IMR-90 (cell line): ENCODE data around the gene ADCY9. TPM values are rescaled to one million over a fixed set of nuclear protein-coding genes. Genes with fewer than 3 reads are reported as not detected.

Experiments used
- ATAC-seq: fragments of 200-7000 bp; cut with Tn5 transposase; 2 replicates; pipeline ENCODE4 v1.9.1; 2020; ENCODE audit warnings: low read depth, mild to moderate bottlenecking, moderate library complexity
- BruUV-seq: library from RNA; stranded (reverse); fragments of 400-500 nt; replicated peaks from 2 replicates; lab custom pipeline; 2021; lab: Mats Ljungman, UMichigan
- CTCF ChIA-PET: fragments of 300-600 bp; formaldehyde crosslinking; extraction: SDS; loops from one replicate; lab custom pipeline; 2021; ENCODE audit warnings: antibody characterized with exemption; lab: Yijun Ruan, JAX
- POLR2A ChIA-PET: fragments of 300-600 bp; sonication (Branson Sonifier 250); formaldehyde crosslinking; loops from one replicate; lab custom pipeline; 2022; ENCODE audit warnings: antibody characterized with exemption; ENCODE audit not compliant: unreplicated experiment; lab: Charles Lee
- DNase-seq: peaks from one replicate; pipeline ENCODE4 v3.0.0; 2013
- H2AFZ ChIP-seq: replicated peaks from 2 replicates; pipeline ENCODE3; 2013; ENCODE audit warnings: low read length, mild to moderate bottlenecking; ENCODE audit not compliant: poor library complexity
- H2AK5ac ChIP-seq: 2 replicates; pipeline ENCODE4 v1.6.1; 2013; ENCODE audit warnings: low read depth, low read length, inconsistent platforms
- H2AK9ac ChIP-seq: replicated peaks from 2 replicates; pipeline ENCODE3; 2013; ENCODE audit warnings: mild to moderate bottlenecking, low read depth, low read length, moderate library complexity; ENCODE audit not compliant: poor library complexity
- H2BK120ac ChIP-seq: 2 replicates; pipeline ENCODE4 v1.6.1; 2013; ENCODE audit warnings: low read depth, low read length, inconsistent platforms
- H2BK15ac ChIP-seq: 3 replicates; pipeline ENCODE4 v1.6.1; 2013; ENCODE audit warnings: low read depth, low read length, inconsistent platforms
- H2BK20ac ChIP-seq: 2 replicates; pipeline ENCODE4 v1.6.1; 2013; ENCODE audit warnings: low read depth, mild to moderate bottlenecking, inconsistent platforms, low read length, moderate library complexity
- H2BK5ac ChIP-seq: 2 replicates; pipeline ENCODE4 v1.6.1; 2013; ENCODE audit warnings: mild to moderate bottlenecking, low read depth, low read length, inconsistent platforms; ENCODE audit not compliant: poor library complexity, severe bottlenecking
- H3K14ac ChIP-seq: replicated peaks from 2 replicates; pipeline ENCODE4 v1.6.1; 2013; ENCODE audit warnings: low read depth, low read length, inconsistent platforms
- H3K18ac ChIP-seq: 2 replicates; pipeline ENCODE4 v1.6.1; 2013; ENCODE audit warnings: low read depth, low read length, control low read depth
- H3K23ac ChIP-seq: 2 replicates; pipeline ENCODE4 v1.6.1; 2013; ENCODE audit warnings: low read depth, low read length, inconsistent platforms
- H3K27ac ChIP-seq: 2 replicates; pipeline ENCODE4 v1.5.1; 2013; ENCODE audit warnings: mild to moderate bottlenecking, control low read depth, low read length; ENCODE audit not compliant: insufficient read depth
- H3K27me3 ChIP-seq: 2 replicates; pipeline ENCODE4 v1.6.1; 2013; ENCODE audit warnings: low read length; ENCODE audit not compliant: control insufficient read depth, insufficient read depth
- H3K36me3 ChIP-seq: 2 replicates; pipeline ENCODE4 v1.6.1; 2013; ENCODE audit warnings: low read length, mixed read lengths; ENCODE audit not compliant: control insufficient read depth, insufficient read depth
- H3K4ac ChIP-seq: 2 replicates; pipeline ENCODE4 v1.6.1; 2013; ENCODE audit warnings: low read depth, low read length, inconsistent platforms
- H3K4me1 ChIP-seq: 2 replicates; pipeline ENCODE4 v1.6.1; 2013; ENCODE audit warnings: low read length, mixed read lengths; ENCODE audit not compliant: control insufficient read depth, insufficient read depth
- H3K4me2 ChIP-seq: 2 replicates; pipeline ENCODE4 v1.6.1; 2013; ENCODE audit warnings: low read depth, mild to moderate bottlenecking, control low read depth, low read length, moderate library complexity
- H3K4me3 ChIP-seq: 2 replicates; pipeline ENCODE4 v1.5.1; 2013; ENCODE audit warnings: low read depth, mild to moderate bottlenecking, control low read depth, low read length, moderate library complexity; ENCODE audit not compliant: insufficient read depth
- H3K56ac ChIP-seq: 2 replicates; pipeline ENCODE4 v1.6.1; 2013; ENCODE audit warnings: low read length, inconsistent platforms; ENCODE audit not compliant: insufficient read depth; ENCODE audit errors: extremely low read depth
- H3K79me1 ChIP-seq, 2 experiments: 2 replicates each; pipeline ENCODE4 v1.6.1; 2013; ENCODE audit warnings: low read length in 2 of 2, inconsistent platforms in 1 of 2, low read depth in 1 of 2
- H3K9ac ChIP-seq: 2 replicates; pipeline ENCODE4 v1.6.1; 2013; ENCODE audit warnings: low read depth, low read length, control low read depth
- H3K9me1 ChIP-seq: 2 replicates; pipeline ENCODE4 v1.6.1; 2013; ENCODE audit warnings: low read length, inconsistent platforms; ENCODE audit not compliant: insufficient read depth
- H3K9me3 ChIP-seq: 2 replicates; pipeline ENCODE4 v1.6.1; 2013; ENCODE audit warnings: low read length; ENCODE audit not compliant: control insufficient read depth, insufficient read depth
- H4K20me1 ChIP-seq: 2 replicates; pipeline ENCODE4 v1.6.1; 2013; ENCODE audit warnings: low read length, inconsistent platforms; ENCODE audit not compliant: insufficient read depth
- H4K5ac ChIP-seq: 2 replicates; pipeline ENCODE4 v1.6.1; 2013; ENCODE audit warnings: mild to moderate bottlenecking, low read depth, low read length, control low read depth
- H4K8ac ChIP-seq, 2 experiments: 2 replicates each; pipeline ENCODE4 v1.6.1; 2013; ENCODE audit warnings: low read depth in 2 of 2, low read length in 2 of 2, control low read depth in 1 of 2, inconsistent platforms in 1 of 2
- H4K91ac ChIP-seq: 2 replicates; pipeline ENCODE4 v1.6.1; 2013; ENCODE audit warnings: low read depth, low read length, inconsistent platforms; ENCODE audit not compliant: insufficient read depth
- BHLHE40 ChIP-seq: fragments of 150-350 bp; IDR thresholded peaks from 2 replicates; pipeline ENCODE4 v1.6.1; 2016; ENCODE audit warnings: mild to moderate bottlenecking, low read depth, low read length
- CEBPB ChIP-seq: IDR thresholded peaks from 2 replicates; pipeline ENCODE4 v1.6.1; 2012; ENCODE audit warnings: low read depth, low read length, improper control_type of control experiment
- CHD1 ChIP-seq: IDR thresholded peaks from 2 replicates; pipeline ENCODE4 v1.6.1; 2012; ENCODE audit warnings: low read depth, low read length, improper control_type of control experiment
- CTCF ChIP-seq: conservative IDR thresholded peaks from 2 replicates; pipeline ENCODE4 v1.5.1; 2012; ENCODE audit warnings: mild to moderate bottlenecking, low read depth, low read length, improper control_type of control experiment
- MAFK ChIP-seq: IDR thresholded peaks from 2 replicates; pipeline ENCODE4 v1.6.1; 2012; ENCODE audit warnings: low read depth, low read length, improper control_type of control experiment
- MAZ ChIP-seq: IDR thresholded peaks from 2 replicates; pipeline ENCODE4 v1.6.1; 2012; ENCODE audit warnings: low read depth, mild to moderate bottlenecking, low read length, improper control_type of control experiment, moderate library complexity, borderline replicate concordance
- RAD21 ChIP-seq: IDR thresholded peaks from 2 replicates; pipeline ENCODE4 v1.6.1; 2012; ENCODE audit warnings: low read length, improper control_type of control experiment
- RFX5 ChIP-seq: IDR thresholded peaks from 2 replicates; pipeline ENCODE4 v1.8.0; 2012; ENCODE audit warnings: low read depth, mild to moderate bottlenecking, low read length, moderate library complexity
- SMC3 ChIP-seq: fragments of 150-350 bp; IDR thresholded peaks from 2 replicates; pipeline ENCODE4 v1.6.1; 2016; ENCODE audit warnings: low read depth, mild to moderate bottlenecking, antibody characterized with exemption, low read length, moderate library complexity
- WGBS, 2 experiments: methylation state at CpG; one replicate each; pipeline versions ENCODE4 v1.1.5 to v1.1.7; 2013; ENCODE audit warnings: missing lambda C conversion rate in 2 of 2; ENCODE audit not compliant: insufficient read length in 1 of 2; ENCODE audit errors: extremely low coverage in 2 of 2; 5-methylcytosine and 5-hydroxymethylcytosine counted together
- dilution Hi-C: fragments of 300-500 bp; cut with HindIII; formaldehyde crosslinking; loops from one replicate; pipeline ENCODE4 v1.14.3; 2018; ENCODE audit warnings: low sequenced_read_pairs; ENCODE audit not compliant: unreplicated experiment
- in situ Hi-C: fragments of 300-500 bp; cut with MboI; formaldehyde crosslinking; loops from 3 replicates; pipeline ENCODE4 v1.14.3; 2019; ENCODE audit warnings: low sequenced_read_pairs, inconsistent platforms, mixed read lengths
- intact Hi-C: fragments of 100-400 bp; cut with micrococcal nuclease; formaldehyde crosslinking; loops from 2 replicates; pipeline ENCODE4 v1.10.0; 2022
- polyA plus RNA-seq, 3 experiments: library from polyadenylated mRNA; depleted of rRNA; stranded (reverse); fragments of >200 nt; gene quantifications; 2 replicates each; pipeline ENCODE4 v1.2.3, GENCODE V29; 2012; ENCODE audit warnings: low replicate concordance in 1 of 3
- total RNA-seq: library from RNA; depleted of rRNA; stranded (reverse); fragments of >200 nt; gene quantifications from 2 replicates; pipeline ENCODE4 v1.2.3, GENCODE V29; 2012

ADCY9 gene
- total and polyA plus RNA-seq, 2 of the 4 experiments (the other 2 are of a cell fraction), result 5.4 to 12.5 TPM

- Histone ChIP-seq H3K23ac (peak overlapping the region; percentile 74), H3K4me3 (no peak overlapping the region; the same call in none of the 2 replicates), H3K4me1 (peaks cover 15% of the 10 kb centered on the region), H3K14ac (peak overlapping the region; percentile 78), H2AFZ (peak overlapping the region; percentile 98), H4K8ac (peak overlapping the region; percentile 73 to 97), H4K91ac (peak overlapping the region; percentile 97), H2BK5ac (peak overlapping the region; percentile 96), H3K56ac (peak overlapping the region; percentile 56), H3K9me1 (peaks cover 9% of the 10 kb centered on the region), H4K20me1 (no peaks in the 10 kb centered on the region), H3K36me3 (peaks cover 2% of the 10 kb centered on the region; the same call in 1 of the 2 replicates), H3K9ac (peak overlapping the region; percentile 48), H2AK9ac (peak overlapping the region; percentile 97), H2BK120ac (peak overlapping the region; percentile 100), H3K27me3 (no peaks in the 10 kb centered on the region), H3K9me3 (no peaks in the 10 kb centered on the region), H3K4me2 (peak overlapping the region; percentile 68), H3K18ac (peak overlapping the region; percentile 80), H3K27ac (peak overlapping the region; percentile 73), H3K79me1 (peaks cover 0 to 6% of the 10 kb centered on the region in 2 experiments; a peak in 1 of 4 replicates), H2BK15ac (peak overlapping the region; percentile 76; the same call in 2 of the 3 replicates), H2BK20ac (peak overlapping the region; percentile 97), H3K4ac (peak overlapping the region; percentile 98), H4K5ac (peak overlapping the region; percentile 82), H2AK5ac (peak overlapping the region; percentile 79; the same call in 1 of the 2 replicates)
- ChIA-PET POLR2A (no interaction called here), CTCF (interaction anchor here (0.5 to 2.2 kb wide), 18 partner anchors 9 to 221 kb away, joined by 3 to 7 read pairs (median 4); no protein-coding TSS in a partner anchor)
- in situ Hi-C loops, result no loop called here
- BruUV-seq, result no TSS peak
- peak; percentile 91 for ATAC-seq
- peak; percentile 75 for TF ChIP-seq RAD21
- TF ChIP-seq CTCF, result peak; percentile 81
- no peak for TF ChIP-seq CEBPB
- TF ChIP-seq CHD1, result no peak
- TF ChIP-seq MAZ, result peak; percentile 58; the same call in 1 of the 2 replicates
- peak; percentile 51; the same call in 1 of the 2 replicates for TF ChIP-seq BHLHE40
- TF ChIP-seq MAFK, result no peak
- no peak for TF ChIP-seq RFX5
- peak; percentile 65 for TF ChIP-seq SMC3
- dilution Hi-C loops, result no loop called here
- WGBS, 2 experiments, result 10% methylated on average over 29 of the region's 43 CpGs; no CpG with 5 or more reads in 1 of the 2 experiments
- peak; percentile 89 for DNase-seq
- intact Hi-C loops, result loop anchor here (2.0 to 5.0 kb wide), 2 partner anchors 178 to 313 kb away; partner anchors contain the start of gene ADCY9
Measured at GRCh38 chr16:3938843-3939624, 177.2 kb downstream of the ADCY9 start.
